Left lobe of liver (tissue), 2 donors: Measurements from ENCODE around the gene SGCD. TPM values are rescaled to one million over a fixed set of nuclear protein-coding genes. Genes with fewer than 3 reads are reported as not detected.

Source experiments
- ATAC-seq: fragments of 200-7000 bp; cut with Tn5 transposase; one replicate; pipeline ENCODE4 v1.9.1; 2020; ENCODE audit warnings: mild to moderate bottlenecking, moderate library complexity
- DNase-seq: peaks from one replicate; pipeline ENCODE4 v3.0.0-alpha.2; 2020; ENCODE audit warnings: low spot score
- total RNA-seq: library from RNA; stranded (reverse); gene quantifications from one replicate; pipeline ENCODE4 v1.2.1, GENCODE V29; 2021
- donor health status: DM: no; HTN: no; CAD: no; lungs with moderate emphysema.
- donor health status: DM: no; HTN: yes; CAD: no.

The SGCD gene
- total RNA-seq, 1 donor from 2014 or later: 0.28 TPM

DNA sequence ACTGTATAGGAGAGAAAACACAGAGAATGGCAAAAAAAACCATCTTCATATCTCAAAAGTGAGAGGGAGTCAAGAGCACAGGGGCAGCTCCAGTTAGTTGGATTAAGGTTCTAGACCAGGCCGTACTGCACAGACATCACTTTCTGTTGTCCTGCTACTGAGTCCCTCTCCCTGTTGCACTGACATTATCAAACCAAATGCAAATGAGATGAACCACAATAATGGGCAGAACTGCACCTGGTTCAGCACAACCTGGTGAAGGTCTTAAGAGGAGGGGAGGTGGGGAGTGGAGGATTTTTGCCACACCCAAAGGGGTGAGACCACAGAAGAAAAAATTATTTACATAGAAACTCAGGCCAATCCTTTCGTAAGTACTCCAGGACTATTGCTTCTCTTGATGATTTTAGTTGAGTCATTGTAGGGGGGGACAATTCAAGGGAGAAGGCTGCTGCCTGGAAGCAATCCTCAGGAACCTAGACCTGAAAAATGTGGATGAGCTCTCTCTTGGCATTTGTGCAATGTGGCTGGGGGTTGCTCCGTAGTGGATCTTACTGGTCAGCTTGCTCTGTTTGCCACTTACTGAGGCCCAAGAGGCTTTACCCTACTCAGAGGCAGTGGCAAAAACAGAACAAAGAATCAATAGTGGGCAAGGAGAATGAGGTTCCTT is 428.6 kb downstream of the SGCD start:
- no peak for ATAC-seq
- no peak for DNase-seq

DNA sequence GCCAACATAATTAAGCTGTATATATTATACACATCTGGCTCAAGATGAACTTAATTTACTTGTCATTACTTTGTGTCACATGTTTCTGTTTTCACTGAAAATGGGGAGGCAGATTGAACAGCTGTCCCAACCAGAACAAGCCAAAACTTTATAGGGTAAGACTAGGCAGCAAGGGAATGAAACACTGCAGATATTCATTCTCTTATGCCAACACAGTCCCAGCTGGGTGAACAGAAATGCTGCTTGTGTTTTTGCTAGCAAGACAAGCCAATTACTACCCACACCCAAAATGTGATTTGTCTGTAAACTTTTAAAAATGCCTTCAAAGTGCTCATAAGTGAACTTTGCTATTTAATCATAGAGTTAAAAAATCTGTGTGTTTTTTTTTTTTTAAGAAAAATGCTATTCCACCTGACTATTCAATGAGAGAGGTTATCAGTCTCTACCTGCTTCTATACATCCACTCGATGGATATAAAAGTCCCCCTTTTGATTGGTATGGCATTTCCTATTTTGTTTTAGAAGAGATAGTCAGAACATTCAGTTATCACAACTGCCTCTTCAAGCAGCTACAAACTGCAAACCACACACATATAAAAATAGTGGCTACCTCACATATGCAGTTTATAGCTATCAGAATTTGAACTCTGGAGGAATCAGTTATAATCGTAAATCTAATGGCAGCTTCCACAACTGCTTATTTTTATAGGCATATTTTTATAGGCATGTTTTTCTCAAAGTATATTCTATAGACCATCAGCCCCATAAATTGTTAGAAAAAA is 431.2 kb downstream of the SGCD start:
- ATAC-seq (no peak), DNase-seq (no peak)

DNA sequence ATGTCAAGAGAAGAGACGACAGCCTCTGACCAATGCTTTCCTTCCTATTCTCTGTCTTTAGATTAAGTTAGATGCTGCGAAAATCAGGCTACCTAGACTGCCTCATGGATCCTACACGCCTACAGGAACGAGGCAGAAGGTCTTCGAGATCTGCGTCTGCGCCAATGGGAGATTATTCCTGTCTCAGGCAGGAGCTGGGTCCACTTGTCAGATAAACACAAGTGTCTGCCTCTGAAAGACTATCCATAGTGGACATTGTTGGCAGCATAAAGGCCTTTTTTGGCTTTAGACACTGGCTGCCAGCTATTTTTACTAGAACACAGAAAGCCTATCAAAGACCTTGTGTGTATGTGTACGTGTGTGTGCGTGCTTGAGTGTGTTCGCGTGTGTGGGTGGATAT is 432.2 kb downstream of the SGCD start:
- ATAC-seq: no peak

DNA sequence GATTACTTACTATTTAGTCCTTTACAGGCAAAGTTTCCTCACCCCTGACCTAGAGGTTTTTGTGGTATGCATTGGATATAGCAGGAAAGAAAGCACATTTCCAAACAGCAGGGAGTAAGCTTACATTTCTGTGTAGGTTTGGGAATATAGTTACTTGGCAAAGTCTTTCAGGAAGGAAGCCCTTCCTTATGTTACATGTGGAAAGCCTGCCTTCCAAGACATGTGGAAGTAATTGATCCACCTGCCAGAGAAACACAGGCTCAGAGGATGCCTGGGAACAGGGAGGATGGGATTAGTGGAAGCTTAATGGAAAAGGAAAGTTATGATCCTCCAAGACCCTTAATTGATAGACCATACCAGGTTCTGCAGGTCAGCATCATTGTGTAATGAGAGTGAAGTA is 435.8 kb downstream of the SGCD start:
- ATAC-seq (no peak), DNase-seq (no peak)

More for the DNA sequence above, 432.2 kb downstream of the SGCD start:
- DNase-seq: no peak

DNA sequence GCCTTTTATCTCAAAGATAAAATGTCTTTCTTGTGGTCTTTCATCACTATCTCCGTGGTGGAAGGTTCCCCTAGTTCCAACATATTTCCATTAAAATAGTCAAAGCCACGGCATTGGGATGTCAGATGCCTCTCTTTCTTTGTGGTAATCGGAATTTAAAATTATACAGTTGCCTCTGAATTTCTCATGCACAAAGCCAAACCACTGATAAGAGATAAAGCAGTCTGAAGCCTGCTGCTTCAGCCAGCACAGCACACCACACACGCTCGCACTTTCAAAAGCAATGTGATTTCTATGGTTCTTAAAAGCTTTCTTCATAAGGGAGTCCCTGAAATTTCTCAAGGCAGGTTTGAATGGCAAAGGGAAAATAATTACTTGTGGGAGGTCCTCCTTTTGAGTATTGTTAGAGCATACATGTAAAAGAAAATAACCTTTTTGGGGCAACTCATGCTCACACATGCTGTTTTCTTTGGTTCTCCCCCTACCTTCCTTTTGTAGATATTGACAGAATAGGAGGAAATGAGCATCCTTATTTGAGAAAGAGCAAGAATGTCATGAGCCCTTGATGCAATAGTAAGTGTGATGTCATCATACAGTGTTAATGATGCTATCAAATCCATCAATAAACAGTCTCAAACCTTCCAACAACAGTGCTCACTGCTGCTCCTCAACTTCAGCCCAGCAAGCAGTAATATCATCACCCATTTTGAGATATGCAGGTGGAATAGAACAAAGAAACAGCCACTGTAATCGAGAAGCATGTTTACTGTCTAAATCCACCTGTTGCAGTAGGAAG is 437.4 kb downstream of the SGCD start:
- no peak for ATAC-seq
- no peak for DNase-seq

DNA sequence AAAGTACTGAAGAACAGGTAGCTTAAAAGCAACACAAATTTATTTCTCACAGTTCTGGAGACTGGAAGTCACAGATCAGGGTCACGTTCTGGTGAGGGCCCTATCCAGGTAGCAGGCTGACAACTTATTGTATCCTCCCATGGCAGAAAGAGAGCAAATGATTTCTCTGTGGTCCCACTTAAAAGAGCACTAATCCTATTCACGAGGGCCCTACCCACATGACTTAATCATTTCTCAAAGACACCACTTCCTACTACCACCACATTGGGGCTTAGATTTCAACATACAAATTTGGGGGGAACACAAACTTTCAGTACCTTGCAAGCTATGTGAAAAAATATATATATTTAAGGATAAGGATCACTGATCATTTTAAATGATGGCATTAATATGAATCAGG is 447.3 kb downstream of the SGCD start:
- ATAC-seq (no peak), DNase-seq (no peak)

DNA sequence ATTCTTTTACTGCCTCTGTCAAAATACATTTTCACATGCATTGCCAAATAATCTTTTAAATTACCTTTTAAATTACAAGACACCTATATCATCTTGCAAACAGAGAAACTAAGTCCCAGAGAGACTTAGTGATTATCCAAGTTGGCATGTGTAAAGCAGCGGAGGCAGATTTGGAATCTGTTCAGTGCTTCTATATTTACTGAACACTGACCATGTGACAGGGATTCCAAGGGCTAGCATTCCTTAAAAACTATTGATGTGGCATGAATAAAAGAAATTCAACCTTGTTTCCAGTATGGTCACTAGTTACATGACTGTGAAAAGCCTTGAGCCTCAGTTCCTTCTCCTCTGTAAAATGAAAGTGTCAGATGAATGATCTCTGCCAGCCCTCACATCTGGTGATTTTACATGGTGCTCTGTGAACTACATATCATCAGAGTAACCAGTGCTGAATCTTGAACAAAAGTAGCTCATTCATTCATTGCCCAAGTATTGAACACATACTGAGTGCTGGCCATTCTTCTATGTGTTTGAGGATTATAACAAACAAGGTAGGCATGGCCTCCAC is 451.3 kb downstream of the SGCD start:
- DNase-seq: no peak
- no peak for ATAC-seq

DNA sequence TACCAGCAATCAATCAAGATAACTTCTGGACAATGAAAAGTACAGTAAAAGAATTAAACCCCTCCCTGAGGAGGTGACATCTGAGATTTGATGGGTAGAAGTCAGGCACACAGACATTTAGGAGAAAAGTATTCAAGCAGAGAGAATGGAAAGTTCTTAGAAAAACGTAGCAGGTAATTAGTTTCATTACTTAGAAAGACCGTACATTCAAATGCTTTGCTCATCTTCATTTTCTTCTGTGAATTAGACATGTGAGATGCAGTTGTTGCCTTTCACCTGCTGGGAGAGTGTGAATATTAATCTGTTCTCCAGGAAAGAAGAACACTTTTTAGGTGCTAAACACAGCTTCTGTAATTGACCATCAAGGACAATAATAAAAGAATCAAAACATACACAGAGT is 451.8 kb downstream of the SGCD start:
- no peak for ATAC-seq
- no peak for DNase-seq

DNA sequence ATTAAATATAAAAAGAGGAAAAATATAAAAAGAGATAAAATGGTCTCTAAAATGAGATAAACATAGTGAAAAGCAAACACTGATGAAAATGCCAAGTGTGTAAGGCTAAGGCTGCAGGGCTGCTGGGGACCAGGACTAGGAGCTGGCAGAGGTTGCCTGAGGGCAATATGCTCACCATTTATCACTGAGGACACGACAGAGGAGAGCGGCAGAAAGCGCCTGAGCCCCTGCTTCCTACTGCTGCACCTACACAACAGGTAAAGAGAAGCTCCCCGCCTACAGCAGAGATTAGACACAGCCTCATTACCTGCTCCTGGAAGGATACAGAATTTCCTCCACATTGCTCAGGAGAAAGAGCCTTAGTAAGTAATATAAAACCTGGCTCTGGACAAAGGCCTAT is 452.5 kb downstream of the SGCD start:
- no peak for ATAC-seq
- no peak for DNase-seq

DNA sequence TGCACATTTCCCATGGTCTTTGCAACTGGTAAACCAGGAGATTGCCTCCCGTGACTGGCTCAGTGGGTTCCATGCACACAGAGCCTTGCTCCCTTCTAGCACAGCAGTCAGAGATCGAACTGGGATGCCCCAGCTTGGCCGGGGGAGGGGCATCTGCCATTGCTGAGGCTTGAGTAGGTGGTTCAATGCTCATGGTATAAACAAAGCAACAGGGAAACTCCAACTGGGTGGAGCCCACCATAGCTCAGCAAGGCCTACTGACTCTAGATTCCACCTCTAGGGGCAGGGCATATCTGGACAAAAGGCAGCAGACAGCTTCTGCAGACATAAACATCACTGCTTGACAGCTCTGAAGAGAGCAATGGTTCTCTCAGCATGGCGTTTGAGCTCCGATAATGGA is 456.1 kb downstream of the SGCD start:
- no peak for DNase-seq

DNA sequence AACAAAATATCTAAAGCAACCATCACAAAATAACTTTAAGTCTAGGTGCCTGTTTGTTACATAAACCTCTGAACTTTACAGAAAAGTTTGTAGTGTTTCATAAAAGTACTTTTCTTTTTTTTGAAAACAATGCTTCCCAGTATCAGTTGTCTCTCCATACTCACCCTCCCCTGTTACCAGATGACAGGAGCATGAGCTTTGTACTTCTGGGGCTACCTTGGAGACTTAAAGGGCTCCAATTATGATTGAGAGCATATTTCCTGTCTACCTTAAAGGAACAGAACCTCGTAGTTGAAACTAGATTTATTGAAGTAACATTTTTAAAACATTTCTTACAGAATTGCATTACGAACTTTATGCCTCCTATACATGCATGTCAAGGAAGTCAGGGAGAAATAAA is 467.7 kb downstream of the SGCD start:
- no peak for DNase-seq
- ATAC-seq: no peak

More for the DNA sequence above, 456.1 kb downstream of the SGCD start:
- no peak for ATAC-seq

DNA sequence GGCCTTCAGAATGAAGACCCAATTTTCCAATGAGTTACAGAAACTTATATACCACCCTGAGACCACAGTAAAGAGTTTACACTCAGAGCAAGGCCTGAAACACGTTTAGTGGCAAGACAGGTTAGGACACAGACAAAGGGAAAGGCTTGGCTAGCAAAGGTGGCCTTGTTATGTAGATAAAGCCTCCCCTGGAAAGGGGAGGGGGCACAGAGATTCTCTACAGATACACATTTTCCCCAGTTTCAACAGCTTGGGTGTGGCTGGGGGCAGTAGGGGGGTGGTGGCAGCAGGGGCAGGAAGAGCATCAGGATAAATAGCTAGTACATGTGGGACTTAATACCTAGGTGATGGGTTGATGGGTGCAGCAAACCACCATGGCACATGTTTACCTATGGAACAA is 471.2 kb downstream of the SGCD start:
- DNase-seq: no peak
- ATAC-seq: no peak

DNA sequence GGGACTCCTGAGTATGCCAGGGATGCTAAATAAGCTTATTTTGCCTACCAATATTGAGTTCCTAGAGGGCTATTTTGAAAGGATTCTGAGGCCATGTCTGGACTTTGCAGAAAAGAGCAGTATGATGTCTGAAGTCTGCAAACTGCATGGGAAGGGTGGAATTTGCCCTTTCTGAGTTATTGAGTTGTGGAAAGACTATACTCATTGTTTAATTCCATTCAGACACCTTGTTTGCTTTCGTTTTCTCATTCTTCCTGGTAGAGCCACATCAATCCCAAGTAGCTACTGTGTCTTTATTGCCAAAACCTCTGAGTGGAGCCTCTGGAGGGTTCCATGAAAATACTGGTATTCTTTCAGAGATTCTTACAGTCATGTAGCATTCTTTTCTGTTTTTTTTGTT is 472.2 kb downstream of the SGCD start:
- no peak for DNase-seq
- ATAC-seq: no peak

DNA sequence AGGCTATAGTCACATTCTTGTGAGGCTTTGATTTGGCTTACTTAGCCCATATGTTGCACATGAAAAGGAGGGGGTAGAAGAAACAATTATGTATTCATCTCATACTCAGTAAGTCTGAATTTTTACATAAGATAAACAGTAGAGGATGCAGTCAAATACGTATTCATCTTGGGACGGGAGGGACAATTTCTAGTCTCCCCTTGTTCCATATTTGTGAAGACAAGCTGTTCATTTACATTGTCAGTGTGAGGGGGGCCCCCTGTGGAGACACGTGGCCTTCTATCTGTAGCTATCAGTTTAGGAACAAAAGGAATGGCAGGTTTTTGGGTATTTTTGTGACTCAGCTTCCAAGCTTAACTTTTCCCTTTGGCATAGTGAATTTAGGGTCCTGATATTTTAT is 474.0 kb downstream of the SGCD start:
- ATAC-seq (no peak), DNase-seq (no peak)

DNA sequence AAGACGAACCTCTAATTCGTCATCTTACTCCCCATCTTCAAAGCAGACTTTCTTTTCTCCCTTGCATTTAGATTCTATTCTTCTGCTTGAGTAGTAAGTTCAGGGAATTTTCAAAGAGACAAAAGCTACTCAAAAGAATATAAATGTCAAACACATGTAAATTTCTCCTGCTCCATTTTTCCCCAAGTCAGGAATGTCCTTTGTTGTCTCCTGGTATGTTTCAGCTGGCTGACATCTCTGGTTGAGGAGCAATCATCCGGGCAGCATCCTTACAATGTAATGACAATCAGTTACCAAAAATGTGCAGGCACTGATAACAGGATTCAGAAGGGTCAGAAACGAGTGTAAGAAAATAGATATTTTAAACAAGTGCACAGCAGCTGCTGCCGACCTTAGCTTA is 475.5 kb downstream of the SGCD start:
- no peak for DNase-seq
- ATAC-seq: no peak

DNA sequence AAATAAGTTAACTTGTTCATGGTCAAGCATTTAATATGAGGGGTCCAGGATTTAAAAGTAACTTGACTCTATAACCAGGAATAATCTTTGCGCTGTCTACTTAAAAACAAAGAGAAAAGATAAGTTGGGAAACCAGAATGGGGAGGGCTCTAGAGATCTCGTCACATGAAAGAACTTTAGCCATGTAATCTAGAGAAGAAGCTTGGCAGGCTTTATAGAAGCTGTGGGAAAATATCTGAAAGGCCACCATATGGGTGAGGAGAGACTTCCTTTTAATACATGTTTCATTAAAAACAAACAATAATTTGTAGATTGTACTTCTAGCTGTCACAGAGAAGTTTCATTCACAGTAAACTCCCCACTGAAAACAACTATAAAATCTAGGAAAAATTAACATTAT is 476.4 kb downstream of the SGCD start:
- DNase-seq (no peak), ATAC-seq (no peak)

DNA sequence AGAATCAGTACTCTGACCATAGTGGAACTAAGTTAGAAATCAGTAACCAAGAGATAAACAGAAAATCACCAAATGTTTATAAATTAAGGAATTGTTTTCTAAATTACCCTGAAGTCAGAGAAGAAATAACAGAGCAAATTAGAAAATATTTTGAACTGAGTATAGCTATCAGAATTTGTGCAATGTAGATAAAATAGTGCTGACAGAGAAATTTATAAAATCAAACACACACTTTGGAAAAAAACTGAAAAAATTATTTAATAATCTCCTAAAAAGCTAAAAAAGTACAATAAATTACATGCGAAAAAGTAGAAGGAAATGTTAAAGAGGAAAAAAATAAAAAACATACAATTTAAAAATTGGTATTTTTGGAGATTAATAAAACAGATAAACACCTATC is 486.0 kb downstream of the SGCD start:
- DNase-seq (no peak), ATAC-seq (no peak)

DNA sequence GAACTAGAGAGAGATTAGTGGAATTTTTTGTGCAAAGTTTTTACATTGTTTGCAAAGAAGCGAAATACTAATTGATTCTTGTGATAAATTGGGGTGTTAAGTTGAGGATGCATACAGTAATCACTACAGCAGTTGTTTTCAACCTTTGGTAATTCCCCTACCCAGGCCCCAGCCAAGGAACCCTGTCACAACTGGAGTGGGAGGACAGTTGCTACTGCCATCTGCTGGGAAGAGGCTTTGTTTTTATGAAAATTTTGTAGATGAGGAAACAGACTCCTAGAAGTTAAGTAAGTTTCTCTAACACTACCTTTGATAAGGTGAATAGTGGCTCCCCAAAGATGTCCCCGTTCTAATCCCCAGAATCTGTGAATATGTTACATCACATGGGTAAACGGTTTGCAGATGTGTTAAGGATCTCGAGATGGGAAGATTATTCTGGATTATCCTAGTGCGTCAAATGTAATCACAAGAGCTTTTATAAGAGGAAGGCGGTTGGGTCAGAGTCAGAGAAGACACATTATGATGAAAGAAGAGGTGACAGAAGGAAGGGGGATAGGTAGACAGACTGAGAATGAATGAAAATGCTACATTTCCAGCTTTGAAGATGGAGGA is 489.1 kb downstream of the SGCD start:
- DNase-seq (peak; percentile 46), ATAC-seq (peak; percentile 91)
